HFFc6 (cell line): Measurements from ENCODE around the gene RUFY3. TPM values are rescaled to one million over a fixed set of nuclear protein-coding genes. Genes with fewer than 3 reads are reported as not detected.

Experiments used
- DNase-seq: peaks from one replicate; pipeline ENCODE4 v3.0.0-alpha.2; 2018
- H3K27ac Mint-ChIP-seq: 2 replicates; pipeline ENCODE4 v1.8.0; 2020; ENCODE audit warnings: mild to moderate bottlenecking, mixed read lengths
- H3K27me3 Mint-ChIP-seq: 2 replicates; pipeline ENCODE4 v1.8.0; 2021; ENCODE audit warnings: mild to moderate bottlenecking, moderate library complexity, mixed read lengths; ENCODE audit not compliant: insufficient read depth
- H3K36me3 Mint-ChIP-seq: 2 replicates; pipeline ENCODE4 v1.8.0; 2021; ENCODE audit warnings: low read depth, mixed read lengths
- H3K4me1 Mint-ChIP-seq: 2 replicates; pipeline ENCODE4 v1.8.0; 2020; ENCODE audit warnings: low read depth, mixed read lengths
- H3K4me3 Mint-ChIP-seq: 2 replicates; pipeline ENCODE4 v1.8.0; 2020; ENCODE audit warnings: mild to moderate bottlenecking, moderate library complexity, mixed read lengths
- H3K9me3 Mint-ChIP-seq: 2 replicates; pipeline ENCODE4 v1.8.0; 2020; ENCODE audit warnings: mild to moderate bottlenecking, mixed read lengths
- total RNA-seq, 6 experiments: library from RNA; stranded (reverse); fragmentation: NEBNext Ultra II Directional; extraction: Animal tissue kit (Norgen Biotek cat#: 25700); gene quantifications; 2 replicates in 1 of 6; 3 replicates in 5 of 6; pipeline ENCODE4 v1.2.3, GENCODE V29; 2021
- TF ChIP-seq, protein P1 (sequence below): fragments of 200-600 bp; sonication (generic); IDR thresholded peaks from 2 replicates; pipeline ENCODE4 v1.5.0; 2021; ENCODE audit warnings: antibody characterized with exemption, mild to moderate bottlenecking

RUFY3 gene
- total RNA-seq, 6 experiments from 2014 or later, result 35.7 to 44.8 (median 38.4) TPM

- TF ChIP-seq, protein P1, sequence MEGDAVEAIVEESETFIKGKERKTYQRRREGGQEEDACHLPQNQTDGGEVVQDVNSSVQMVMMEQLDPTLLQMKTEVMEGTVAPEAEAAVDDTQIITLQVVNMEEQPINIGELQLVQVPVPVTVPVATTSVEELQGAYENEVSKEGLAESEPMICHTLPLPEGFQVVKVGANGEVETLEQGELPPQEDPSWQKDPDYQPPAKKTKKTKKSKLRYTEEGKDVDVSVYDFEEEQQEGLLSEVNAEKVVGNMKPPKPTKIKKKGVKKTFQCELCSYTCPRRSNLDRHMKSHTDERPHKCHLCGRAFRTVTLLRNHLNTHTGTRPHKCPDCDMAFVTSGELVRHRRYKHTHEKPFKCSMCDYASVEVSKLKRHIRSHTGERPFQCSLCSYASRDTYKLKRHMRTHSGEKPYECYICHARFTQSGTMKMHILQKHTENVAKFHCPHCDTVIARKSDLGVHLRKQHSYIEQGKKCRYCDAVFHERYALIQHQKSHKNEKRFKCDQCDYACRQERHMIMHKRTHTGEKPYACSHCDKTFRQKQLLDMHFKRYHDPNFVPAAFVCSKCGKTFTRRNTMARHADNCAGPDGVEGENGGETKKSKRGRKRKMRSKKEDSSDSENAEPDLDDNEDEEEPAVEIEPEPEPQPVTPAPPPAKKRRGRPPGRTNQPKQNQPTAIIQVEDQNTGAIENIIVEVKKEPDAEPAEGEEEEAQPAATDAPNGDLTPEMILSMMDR, result no peak
- DNase-seq, result no peak
- Mint-ChIP-seq H3K4me3 (no peak overlapping the region), H3K4me1 (peaks cover 52% of the 10 kb centered on the region), H3K27ac (no peak overlapping the region), H3K27me3 (no peaks in the 10 kb centered on the region), H3K36me3 (peaks cover 10% of the 10 kb centered on the region), H3K9me3 (no peaks in the 10 kb centered on the region)
These were observed 22.0 kb downstream of the RUFY3 start for GRCh38 chr4:70743731-70744130.

- Mint-ChIP-seq H3K4me3 (no peak overlapping the region), H3K27me3 (no peaks in the 10 kb centered on the region), H3K4me1 (peaks cover 62% of the 10 kb centered on the region), H3K36me3 (peaks cover 10% of the 10 kb centered on the region), H3K9me3 (no peaks in the 10 kb centered on the region), H3K27ac (no peak overlapping the region)
- TF ChIP-seq, protein P1, result no peak
- DNase-seq, result peak; percentile 50
These were observed 24.5 kb downstream of the RUFY3 start for GRCh38 chr4:70746179-70746839.

DNA sequence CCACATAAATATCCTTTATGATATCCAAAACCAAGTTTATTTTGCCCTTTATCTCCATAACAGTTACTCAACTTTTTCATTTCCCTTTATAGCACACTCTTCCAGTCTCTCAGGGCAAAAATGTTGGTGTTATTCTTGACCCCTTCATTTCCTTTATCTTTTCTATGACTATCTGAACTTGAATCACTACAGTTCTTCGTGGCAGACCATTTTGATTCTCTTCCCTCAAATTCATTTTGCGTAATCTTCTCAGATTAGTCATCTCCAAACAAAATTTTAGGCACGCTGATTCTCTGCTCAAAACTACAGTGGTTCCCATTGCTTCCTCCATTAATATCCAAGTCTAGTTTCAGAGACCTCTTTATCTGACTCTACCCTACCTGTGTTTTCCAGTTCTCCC lies 26.1 kb downstream of the RUFY3 start:
- Mint-ChIP-seq H3K4me1 (peaks cover 57% of the 10 kb centered on the region), H3K4me3 (no peak overlapping the region), H3K9me3 (no peaks in the 10 kb centered on the region), H3K27ac (peak overlapping the region; percentile 56), H3K27me3 (no peaks in the 10 kb centered on the region), H3K36me3 (peaks cover 14% of the 10 kb centered on the region)
- DNase-seq, result no peak
- TF ChIP-seq, protein P1, result no peak

DNA sequence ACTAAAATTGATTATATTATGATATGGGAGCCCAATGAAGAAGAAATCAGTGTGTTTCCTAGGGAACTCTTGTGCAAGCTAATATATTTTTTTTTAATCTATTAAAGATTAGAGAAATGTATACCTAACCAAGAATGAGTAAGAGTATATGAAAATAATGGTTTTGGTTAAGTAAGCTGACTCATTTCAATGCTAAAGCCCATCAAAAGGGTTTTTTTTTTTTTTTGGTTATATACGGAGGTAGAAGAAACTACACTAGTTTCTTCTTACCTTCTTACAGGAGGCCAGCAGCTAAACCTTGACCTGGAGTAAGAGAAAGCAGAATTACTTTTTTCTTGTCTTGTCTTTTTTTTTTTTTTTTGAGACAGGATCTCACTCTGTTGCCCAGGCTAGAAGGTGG lies 27.5 kb downstream of the RUFY3 start:
- peaks cover 50% of the 10 kb centered on the region for H3K4me1 Mint-ChIP-seq
- H3K27me3 Mint-ChIP-seq, result no peaks in the 10 kb centered on the region
- no peak for DNase-seq
- H3K27ac Mint-ChIP-seq, result no peak overlapping the region
- H3K9me3 Mint-ChIP-seq, result no peaks in the 10 kb centered on the region
- TF ChIP-seq, protein P1, result no peak
- H3K36me3 Mint-ChIP-seq, result peaks cover 14% of the 10 kb centered on the region
- H3K4me3 Mint-ChIP-seq, result no peak overlapping the region

DNA sequence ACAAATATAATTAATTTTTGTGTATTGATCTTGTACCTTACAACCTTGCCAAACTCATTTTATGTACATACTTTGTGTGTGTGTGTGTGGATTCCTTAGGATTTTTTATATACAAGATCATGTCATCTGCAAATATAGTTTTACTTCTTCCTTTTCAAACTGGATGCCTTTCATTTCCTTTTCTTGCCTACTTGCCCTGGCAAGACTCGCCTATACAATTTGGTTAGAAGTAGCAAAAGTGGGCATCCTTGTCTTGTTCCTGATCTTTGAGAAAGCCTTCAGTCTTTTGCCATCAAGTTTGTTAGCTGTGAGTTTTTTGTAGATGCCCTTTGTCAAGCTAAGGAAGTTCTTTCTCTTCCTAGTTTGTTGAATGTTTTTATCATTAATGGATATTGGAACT lies 30.5 kb downstream of the RUFY3 start:
- DNase-seq, result no peak
- H3K9me3 Mint-ChIP-seq, result no peaks in the 10 kb centered on the region
- H3K27me3 Mint-ChIP-seq, result 0 out of 2 replicates have a peak, but pooled peaks cover 4% of the 10 kb centered on the region
- TF ChIP-seq, protein P1, result no peak
- H3K27ac Mint-ChIP-seq, result no peak overlapping the region
- H3K36me3 Mint-ChIP-seq, result peaks cover 28% of the 10 kb centered on the region
- H3K4me1 Mint-ChIP-seq, result peaks cover 43% of the 10 kb centered on the region
- H3K4me3 Mint-ChIP-seq, result no peak overlapping the region
